ENCODE results near the gene SUGCT.

Gene SUGCT

DNA sequence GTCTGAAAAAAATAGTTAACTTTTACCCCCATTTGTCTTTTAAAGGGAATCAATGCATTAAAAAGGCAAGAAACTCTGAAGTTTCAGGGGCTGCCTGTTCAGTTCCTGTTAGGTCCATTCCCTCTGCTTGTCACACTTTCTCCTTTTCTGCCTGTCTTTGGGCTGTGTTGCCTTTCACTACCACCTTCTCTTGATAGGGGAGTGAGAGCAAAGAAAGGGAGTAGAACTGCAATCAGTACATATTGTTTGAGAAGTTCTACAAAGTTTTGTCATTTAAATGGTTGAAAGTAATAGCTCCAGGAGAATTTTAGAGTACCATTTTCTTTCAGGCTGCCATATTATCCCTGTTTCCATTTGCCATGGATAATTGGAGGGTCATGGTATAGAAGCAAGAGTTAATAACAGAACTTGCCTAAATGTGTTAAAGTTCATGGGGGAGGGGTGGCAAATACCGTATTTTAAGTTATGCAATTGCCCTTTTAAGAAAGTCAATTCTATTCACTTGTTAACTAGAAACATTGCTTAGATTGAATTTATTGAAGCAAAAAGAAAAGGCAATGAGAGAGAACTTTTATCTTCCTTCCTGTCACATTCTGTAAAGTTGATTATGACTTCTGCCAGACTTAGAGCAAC lies 39.0 kb upstream of the SUGCT start:
- no peaks in the 10 kb centered on the region for H3K36me3 ChIP-seq (ENCODE audit: control insufficient read depth, insufficient read depth, low read length)
- TF ChIP-seq, protein P1, sequence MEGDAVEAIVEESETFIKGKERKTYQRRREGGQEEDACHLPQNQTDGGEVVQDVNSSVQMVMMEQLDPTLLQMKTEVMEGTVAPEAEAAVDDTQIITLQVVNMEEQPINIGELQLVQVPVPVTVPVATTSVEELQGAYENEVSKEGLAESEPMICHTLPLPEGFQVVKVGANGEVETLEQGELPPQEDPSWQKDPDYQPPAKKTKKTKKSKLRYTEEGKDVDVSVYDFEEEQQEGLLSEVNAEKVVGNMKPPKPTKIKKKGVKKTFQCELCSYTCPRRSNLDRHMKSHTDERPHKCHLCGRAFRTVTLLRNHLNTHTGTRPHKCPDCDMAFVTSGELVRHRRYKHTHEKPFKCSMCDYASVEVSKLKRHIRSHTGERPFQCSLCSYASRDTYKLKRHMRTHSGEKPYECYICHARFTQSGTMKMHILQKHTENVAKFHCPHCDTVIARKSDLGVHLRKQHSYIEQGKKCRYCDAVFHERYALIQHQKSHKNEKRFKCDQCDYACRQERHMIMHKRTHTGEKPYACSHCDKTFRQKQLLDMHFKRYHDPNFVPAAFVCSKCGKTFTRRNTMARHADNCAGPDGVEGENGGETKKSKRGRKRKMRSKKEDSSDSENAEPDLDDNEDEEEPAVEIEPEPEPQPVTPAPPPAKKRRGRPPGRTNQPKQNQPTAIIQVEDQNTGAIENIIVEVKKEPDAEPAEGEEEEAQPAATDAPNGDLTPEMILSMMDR (IDR thresholded peaks at IDR 0.05): no peak
- no peak overlapping the region for H2AFZ ChIP-seq
- no peak overlapping the region for H3K27ac ChIP-seq
- H3K9ac ChIP-seq: no peak overlapping the region
- H3K27me3 ChIP-seq (ENCODE audit: control insufficient read depth, insufficient read depth, low read length): no peaks in the 10 kb centered on the region
- no peaks in the 10 kb centered on the region for H3K79me2 ChIP-seq
- no peak overlapping the region for H3K4me3 ChIP-seq (ENCODE audit: low read depth, low read length)
- peaks cover 6% of the 10 kb centered on the region for H3K4me1 ChIP-seq
- no peak overlapping the region for H3K4me2 ChIP-seq (ENCODE audit: low read length)
- H3K9me3 ChIP-seq (ENCODE audit: control insufficient read depth, low read length): no peaks in the 10 kb centered on the region

DNA sequence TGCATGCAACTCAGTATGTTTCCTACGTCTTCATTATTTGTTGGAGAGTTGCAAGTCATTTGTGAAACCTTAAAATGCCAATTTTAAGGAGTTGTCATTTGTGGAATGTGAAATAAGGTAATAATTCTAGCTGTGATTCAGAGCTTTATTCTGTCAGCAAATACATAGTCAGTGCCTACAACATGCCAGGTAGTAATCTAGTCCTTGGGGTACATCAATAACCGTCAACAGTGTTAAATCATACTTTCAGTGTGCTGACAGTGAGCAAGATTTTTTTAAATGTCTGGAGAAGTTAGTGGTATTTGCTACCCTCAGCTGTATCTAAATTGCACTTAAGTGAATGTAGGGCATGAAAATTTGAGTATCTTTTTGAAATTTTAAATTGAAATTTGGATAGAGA lies 37.1 kb upstream of the SUGCT start:
- Histone ChIP-seq H3K27ac (no peak overlapping the region), H3K9ac (no peak overlapping the region), H3K36me3 (ENCODE audit: control insufficient read depth, insufficient read depth, low read length) (no peaks in the 10 kb centered on the region), H3K4me3 (ENCODE audit: low read depth, low read length) (no peak overlapping the region), H2AFZ (no peak overlapping the region), H3K4me1 (no peaks in the 10 kb centered on the region), H3K79me2 (no peaks in the 10 kb centered on the region), H3K9me3 (ENCODE audit: control insufficient read depth, low read length) (no peaks in the 10 kb centered on the region), H3K4me2 (ENCODE audit: low read length) (no peak overlapping the region), H3K27me3 (ENCODE audit: control insufficient read depth, insufficient read depth, low read length) (no peaks in the 10 kb centered on the region)
- TF ChIP-seq, protein P1 (IDR thresholded peaks at IDR 0.05): no peak

DNA sequence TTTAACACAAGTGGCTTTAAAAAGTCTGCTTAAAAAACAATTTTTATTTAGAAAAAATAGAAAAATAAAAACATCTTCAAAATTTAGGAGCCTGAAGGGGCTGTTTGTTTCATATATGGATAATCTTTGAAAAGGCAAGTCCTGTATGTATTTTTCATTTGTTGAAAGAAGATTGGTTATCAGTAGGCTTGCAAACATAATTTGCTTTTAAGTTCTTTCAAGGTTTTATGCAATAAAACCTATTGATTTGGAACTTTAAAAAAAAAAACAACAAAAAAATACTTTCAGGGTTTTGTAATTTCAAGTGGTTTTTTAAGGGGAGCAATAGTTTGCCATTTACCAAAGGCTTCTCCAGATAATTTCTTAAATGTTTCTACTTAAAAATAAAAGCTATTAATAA lies 36.0 kb upstream of the SUGCT start:
- Histone ChIP-seq H3K4me3 (ENCODE audit: low read depth, low read length) (no peak overlapping the region), H3K27ac (no peak overlapping the region), H3K9ac (no peak overlapping the region), H3K36me3 (ENCODE audit: control insufficient read depth, insufficient read depth, low read length) (no peaks in the 10 kb centered on the region), H3K27me3 (ENCODE audit: control insufficient read depth, insufficient read depth, low read length) (no peaks in the 10 kb centered on the region), H3K79me2 (no peaks in the 10 kb centered on the region), H2AFZ (no peak overlapping the region), H3K4me1 (no peaks in the 10 kb centered on the region), H3K9me3 (ENCODE audit: control insufficient read depth, low read length) (no peaks in the 10 kb centered on the region), H3K4me2 (ENCODE audit: low read length) (no peak overlapping the region)
- TF ChIP-seq, protein P1 (IDR thresholded peaks at IDR 0.05): no peak

DNA sequence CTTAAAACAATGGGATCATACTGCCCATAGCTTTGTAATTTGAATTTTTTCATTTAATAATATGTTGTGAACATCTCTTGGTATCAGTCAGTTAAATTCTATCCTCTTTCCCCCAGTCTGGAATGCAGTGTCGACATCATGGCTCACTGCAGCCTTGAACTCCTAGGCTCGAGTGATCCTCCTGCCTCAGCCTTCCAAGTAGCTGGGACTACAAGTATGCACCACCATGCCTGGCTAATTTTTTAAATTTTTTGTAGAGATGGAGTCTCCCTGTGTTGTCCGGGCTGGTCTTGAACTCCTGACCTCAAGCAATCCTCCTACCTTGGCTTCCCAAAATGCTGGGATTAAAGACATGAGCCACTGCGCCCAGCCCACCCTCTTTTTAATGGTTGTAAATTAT lies 35.0 kb upstream of the SUGCT start:
- Histone ChIP-seq H3K36me3 (ENCODE audit: control insufficient read depth, insufficient read depth, low read length) (no peaks in the 10 kb centered on the region), H3K4me3 (ENCODE audit: low read depth, low read length) (no peak overlapping the region), H3K9me3 (ENCODE audit: control insufficient read depth, low read length) (no peaks in the 10 kb centered on the region), H3K79me2 (no peaks in the 10 kb centered on the region), H3K27ac (no peak overlapping the region), H3K27me3 (ENCODE audit: control insufficient read depth, insufficient read depth, low read length) (no peaks in the 10 kb centered on the region), H3K4me2 (ENCODE audit: low read length) (no peak overlapping the region), H3K4me1 (no peaks in the 10 kb centered on the region), H2AFZ (no peak overlapping the region), H3K9ac (no peak overlapping the region)
- TF ChIP-seq, protein P1 (IDR thresholded peaks at IDR 0.05): no peak

DNA sequence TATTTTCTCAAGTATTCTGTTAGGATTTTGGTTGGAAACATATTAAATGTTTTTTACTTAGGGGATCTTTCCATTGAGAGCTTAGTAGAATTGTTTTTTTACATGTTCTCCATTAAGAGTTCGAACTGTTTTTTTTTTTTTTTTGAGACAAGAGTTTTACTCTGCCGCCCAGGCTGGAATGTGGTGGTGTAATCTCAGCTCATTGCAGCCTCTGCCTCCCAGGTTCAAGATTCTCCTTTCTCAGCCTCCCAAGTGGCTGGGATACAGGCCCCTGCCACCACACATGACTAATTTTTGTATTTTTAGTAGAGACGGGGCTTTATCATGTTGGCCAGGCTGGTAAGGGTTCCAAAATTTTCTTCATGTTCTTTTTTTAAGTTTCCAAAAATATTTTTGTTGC lies 33.6 kb upstream of the SUGCT start:
- H3K4me1 ChIP-seq: no peaks in the 10 kb centered on the region
- TF ChIP-seq, protein P1 (IDR thresholded peaks at IDR 0.05): no peak

More for the DNA sequence above, 33.6 kb upstream of the SUGCT start:
- no peak overlapping the region for H3K4me2 ChIP-seq (ENCODE audit: low read length)
- H2AFZ ChIP-seq: no peak overlapping the region
- no peak overlapping the region for H3K27ac ChIP-seq
- H3K27me3 ChIP-seq (ENCODE audit: control insufficient read depth, insufficient read depth, low read length): no peaks in the 10 kb centered on the region
- no peak overlapping the region for H3K4me3 ChIP-seq (ENCODE audit: low read depth, low read length)
- no peaks in the 10 kb centered on the region for H3K36me3 ChIP-seq (ENCODE audit: control insufficient read depth, insufficient read depth, low read length)
- no peaks in the 10 kb centered on the region for H3K79me2 ChIP-seq
- no peak overlapping the region for H3K9ac ChIP-seq
- no peaks in the 10 kb centered on the region for H3K9me3 ChIP-seq (ENCODE audit: control insufficient read depth, low read length)

Measured in parathyroid adenoma (tissue), 2 donors.